GM19397 (cell line): ENCODE measurements around the gene FAM83C.

Experiments used
- ATAC-seq: cut with Tn5 transposase; IDR thresholded peaks from one replicate; pipeline ENCODE4 v1.9.1; 2021; ENCODE audit warnings: mild to moderate bottlenecking, moderate library complexity; ENCODE audit not compliant: unreplicated experiment

FAM83C gene

GRCh38 chr20:35240083-35240810, 52.0 kb downstream of the FAM83C start:
- ATAC-seq, result no peak

GRCh38 chr20:35238735-35239134, 53.5 kb downstream of the FAM83C start:
- no peak for ATAC-seq

GRCh38 chr20:35238170-35238569, 54.1 kb downstream of the FAM83C start:
- ATAC-seq, result no peak

- ATAC-seq, result no peak
Measured at GRCh38 chr20:35237486-35237885, 54.7 kb downstream of the FAM83C start.

- no peak for ATAC-seq
Measured at GRCh38 chr20:35235881-35236280, 56.3 kb downstream of the FAM83C start.
